A549 (cell line): ENCODE results near the gene MAML3. TPM values are rescaled to one million over a fixed set of nuclear protein-coding genes. Genes with fewer than 3 reads are reported as not detected.

ENCODE experiments used
- ATAC-seq, 2 experiments: fragments of 200-7000 bp in 1 of 2; fragments of >200 bp in 1 of 2; cut with Nextera tagmentation in 1 of 2; cut with Tn5 transposase in 1 of 2; 3 replicates each; pipeline versions ENCODE4 v1.8.0 to v1.9.1; 2018 to 2020; ENCODE audit warnings: mild to moderate bottlenecking in 1 of 2, moderate library complexity in 1 of 2
- CTCF ChIA-PET: fragments of 300-600 bp; sonication (Branson Sonifier 250); formaldehyde crosslinking; extraction: SDS; loops from one replicate; lab custom pipeline; 2021; ENCODE audit warnings: antibody characterized with exemption, inconsistent platforms; lab: Yijun Ruan, JAX
- POLR2A ChIA-PET: fragments of 350-600 bp; formaldehyde crosslinking; extraction: SDS; loops from one replicate; lab custom pipeline; 2021; ENCODE audit warnings: antibody characterized with exemption, inconsistent platforms; lab: Yijun Ruan, JAX
- DNase-seq, 2 experiments: peaks; one replicate each; pipeline versions ENCODE4 v3.0.0 to v3.0.0-alpha.2; 2011 to 2016; ENCODE audit warnings: low read depth in 1 of 2, low spot score in 1 of 2
- FAIRE-seq: peaks from 2 replicates; lab custom pipeline; 2011; peaks lifted over from hg19 to GRCh38; lab: Jason Lieb, UNC
- H3K27ac ChIP-seq, 2 experiments: fragments of >200 bp; sonication (Bioruptor Twin); formaldehyde crosslinking; 3 replicates each; pipeline ENCODE4 v1.5.1; 2016 to 2017
- H3K4me1 ChIP-seq: fragments of >200 bp; sonication (Bioruptor Twin); formaldehyde crosslinking; 3 replicates; pipeline ENCODE4 v1.6.1; 2016
- H3K4me2 ChIP-seq: fragments of >200 bp; sonication (Bioruptor Twin); formaldehyde crosslinking; 3 replicates; pipeline ENCODE4 v1.6.1; 2016
- H3K4me3 ChIP-seq: fragments of >200 bp; sonication (Bioruptor Twin); formaldehyde crosslinking; 3 replicates; pipeline ENCODE4 v1.5.1; 2016
- H3K9me3 ChIP-seq: fragments of >200 bp; sonication (Bioruptor Twin); formaldehyde crosslinking; 3 replicates; pipeline ENCODE4 v1.6.1; 2016
- CBX8 ChIP-seq: fragments of 200-600 bp; sonication (generic); IDR thresholded peaks from 2 replicates; pipeline ENCODE4 v1.6.1; 2016
- CHD2 ChIP-seq: fragments of 150-350 bp; IDR thresholded peaks from 2 replicates; pipeline ENCODE4 v1.6.1; 2014; ENCODE audit warnings: low read length; ENCODE audit not compliant: partially characterized antibody
- E2F6 ChIP-seq: IDR thresholded peaks from 2 replicates; pipeline ENCODE4 v1.6.1; 2012; ENCODE audit warnings: low read depth, borderline replicate concordance
- EHF ChIP-seq: fragments of 250-450 bp; sonication (Bioruptor Pico); IDR thresholded peaks from 2 replicates; pipeline ENCODE4 v1.5.0; 2020; ENCODE audit warnings: mild to moderate bottlenecking
- ESRRA ChIP-seq: fragments of 150-350 bp; IDR thresholded peaks from 2 replicates; pipeline ENCODE4 v1.6.1; 2014; ENCODE audit warnings: mild to moderate bottlenecking, low read length, borderline replicate concordance
- FOXS1 ChIP-seq: fragments of 250-450 bp; sonication (Bioruptor Pico); IDR thresholded peaks from 2 replicates; pipeline ENCODE4 v1.5.0; 2020; ENCODE audit warnings: mild to moderate bottlenecking, moderate library complexity
- HDAC2 ChIP-seq: fragments of 200-600 bp; sonication (generic); IDR thresholded peaks from 2 replicates; pipeline ENCODE4 v1.6.1; 2016
- HES2 ChIP-seq: fragments of >200 bp; sonication (Bioruptor Twin); formaldehyde crosslinking; IDR thresholded peaks from 2 replicates; pipeline ENCODE4 v1.6.1; 2016
- HEYL ChIP-seq: fragments of 250-450 bp; sonication (Bioruptor Pico); IDR thresholded peaks from 2 replicates; pipeline ENCODE4 v1.8.0; 2021; ENCODE audit warnings: mild to moderate bottlenecking, moderate library complexity
- HOXA7 ChIP-seq: fragments of 250-450 bp; sonication (Bioruptor Pico); IDR thresholded peaks from 2 replicates; pipeline ENCODE4 v1.5.0; 2020; ENCODE audit warnings: mild to moderate bottlenecking, moderate library complexity
- HOXB13 ChIP-seq: fragments of 250-450 bp; sonication (Bioruptor Pico); IDR thresholded peaks from 2 replicates; pipeline ENCODE4 v1.5.0; 2020; ENCODE audit warnings: low read depth, mild to moderate bottlenecking, moderate library complexity
- MAFK ChIP-seq: fragments of 450-650 bp; IDR thresholded peaks from 2 replicates; pipeline ENCODE4 v1.6.1; 2014; ENCODE audit not compliant: partially characterized antibody
- MAX ChIP-seq: IDR thresholded peaks from 2 replicates; pipeline ENCODE4 v1.6.1; 2012
- MYC ChIP-seq: IDR thresholded peaks from 2 replicates; pipeline ENCODE4 v1.6.1; 2012; ENCODE audit warnings: mild to moderate bottlenecking, inconsistent platforms, low read length, improper control_type of control experiment, borderline replicate concordance
- NFE2L2 ChIP-seq: fragments of 150-350 bp; conservative IDR thresholded peaks from 2 replicates; pipeline ENCODE4 v1.6.1; 2014; ENCODE audit warnings: low read length
- REST ChIP-seq: fragments of 200-600 bp; sonication (generic); IDR thresholded peaks from 2 replicates; pipeline ENCODE4 v1.6.1; 2016; ENCODE audit warnings: antibody characterized with exemption, mild to moderate bottlenecking, moderate library complexity
- RNF2 ChIP-seq: fragments of 200-600 bp; sonication (generic); IDR thresholded peaks from 2 replicates; pipeline ENCODE4 v1.6.1; 2016; ENCODE audit warnings: low read depth, mild to moderate bottlenecking, antibody characterized with exemption, moderate library complexity, borderline replicate concordance
- SMC3 ChIP-seq: fragments of >200 bp; sonication (Bioruptor Twin); formaldehyde crosslinking; IDR thresholded peaks from 3 replicates; pipeline ENCODE4 v1.6.1; 2018; ENCODE audit warnings: inconsistent platforms
- SREBF2 ChIP-seq: fragments of 450-650 bp; IDR thresholded peaks from 2 replicates; pipeline ENCODE4 v1.6.1; 2014; ENCODE audit warnings: mild to moderate bottlenecking, moderate library complexity
- TP53 ChIP-seq: fragments of 250-450 bp; sonication (Bioruptor Pico); IDR thresholded peaks from 2 replicates; pipeline ENCODE4 v1.5.0; 2021; ENCODE audit warnings: mild to moderate bottlenecking, moderate library complexity
- USF2 ChIP-seq: fragments of 450-650 bp; IDR thresholded peaks from 2 replicates; pipeline ENCODE4 v1.6.1; 2014; ENCODE audit warnings: antibody characterized with exemption
- ZC3H11A ChIP-seq: fragments of 450-650 bp; IDR thresholded peaks from 2 replicates; pipeline ENCODE4 v1.6.1; 2014; ENCODE audit warnings: antibody characterized with exemption, mild to moderate bottlenecking
- ZFP36 ChIP-seq: fragments of 450-650 bp; IDR thresholded peaks from 2 replicates; pipeline ENCODE4 v1.6.1; 2014; ENCODE audit warnings: borderline replicate concordance; ENCODE audit not compliant: partially characterized antibody
- ZNF302 ChIP-seq: fragments of 250-450 bp; sonication (Bioruptor Pico); IDR thresholded peaks from 2 replicates; pipeline ENCODE4 v1.9.0; 2021; ENCODE audit warnings: inconsistent platforms, mild to moderate bottlenecking, moderate library complexity
- ZSCAN20 ChIP-seq: fragments of 250-450 bp; sonication (Bioruptor Pico); IDR thresholded peaks from 2 replicates; pipeline ENCODE4 v1.8.0; 2022; ENCODE audit warnings: mild to moderate bottlenecking, moderate library complexity
- WGBS: methylation state at CpG from one replicate; pipeline ENCODE4 v1.1.6; 2017; ENCODE audit errors: missing lambda C conversion rate; 5-methylcytosine and 5-hydroxymethylcytosine counted together
- polyA plus RNA-seq, 4 experiments: library from polyadenylated mRNA; depleted of rRNA in 3 of 4; stranded (reverse); fragments of >200 nt; fragmentation: RNase III in 1 of 4; extraction: RNeasy Plus Mini Kit Qiagen cat#74134 plus additional on column Dnase treatment in 1 of 4; gene quantifications; 2 replicates in 3 of 4; 3 replicates in 1 of 4; pipeline ENCODE4 v1.2.3, GENCODE V29; 2011 to 2017

The MAML3 gene
- polyA plus RNA-seq, 2 of the 4 experiments (the other 2 are of a cell fraction), result 9.0 to 22.2 TPM

- Histone ChIP-seq H3K4me2 (no peak overlapping the region), H3K9me3 (peaks cover 12% of the 10 kb centered on the region; the same call in 2 of the 3 replicates), H3K27ac (no peak overlapping the region), H3K4me3 (no peak overlapping the region)
- DNase-seq (no peak), FAIRE-seq (no peak), ATAC-seq (no peak)
- WGBS, result 95% methylated on average over 3 of the region's 3 CpGs
- TF ChIP-seq CBX8, result no peak
- TF ChIP-seq ZC3H11A, result no peak
- no peak for TF ChIP-seq USF2
- TF ChIP-seq, all 56 proteins: peak for 0
- H3K4me1 ChIP-seq, result peaks cover 4% of the 10 kb centered on the region; the same call in 1 of the 3 replicates
- CTCF ChIA-PET, result interaction anchor here (0.6 kb wide), 1 partner anchor 117 kb away, joined by 3 read pairs; no protein-coding TSS in a partner anchor
- POLR2A ChIA-PET, result no interaction called here
Measured at GRCh38 chr4:139809757-139810140, 344.2 kb downstream of the MAML3 start.

- peaks cover 12% of the 10 kb centered on the region; the same call in 2 of the 3 replicates for H3K9me3 ChIP-seq
- ATAC-seq (no peak; a peak in 1 of 6 replicates), DNase-seq (no peak), FAIRE-seq (no peak)
- H3K27ac ChIP-seq, result no peak overlapping the region
- H3K4me3 ChIP-seq, result no peak overlapping the region
- 94% methylated on average over 10 of the region's 11 CpGs for WGBS
- ChIA-PET POLR2A (interaction anchor here (0.9 kb wide), 1 partner anchor 343 kb away, joined by 3 read pairs; no protein-coding TSS in a partner anchor), CTCF (interaction anchor here (0.7 to 1.4 kb wide), 4 partner anchors 14 to 445 kb away, joined by 3 to 4 read pairs (median 4); no protein-coding TSS in a partner anchor)
- TF ChIP-seq E2F6, result no peak
- TF ChIP-seq MYC, result no peak
- no peak for TF ChIP-seq ZSCAN20
- TF ChIP-seq FOXS1, result no peak
- TF ChIP-seq TP53 (CRISPR knock-in tag), result no peak
- TF ChIP-seq HOXA7 (CRISPR knock-in tag), result no peak
- H3K4me1 ChIP-seq, result no peaks in the 10 kb centered on the region
- H3K4me2 ChIP-seq, result no peak overlapping the region
Measured at GRCh38 chr4:139808808-139809756, 344.9 kb downstream of the MAML3 start.

- ATAC-seq (no peak), DNase-seq (no peak)
Measured at GRCh38 chr4:139808381-139808807, 345.6 kb downstream of the MAML3 start.

GRCh38 chr4:139807483-139807882 is 346.5 kb downstream of the MAML3 start:
- Histone ChIP-seq H3K4me1 (no peaks in the 10 kb centered on the region), H3K9me3 (peaks cover 12% of the 10 kb centered on the region; the same call in 2 of the 3 replicates), H3K4me2 (no peak overlapping the region), H3K4me3 (no peak overlapping the region), H3K27ac (no peak overlapping the region)
- WGBS, result 94% methylated on average over 4 of the region's 4 CpGs
- FAIRE-seq (no peak), DNase-seq (no peak), ATAC-seq (no peak)
- ChIA-PET POLR2A (no interaction called here), CTCF (interaction anchor here (0.5 to 1.4 kb wide), 2 partner anchors 59 to 151 kb away, joined by 3 to 4 read pairs; no protein-coding TSS in a partner anchor)
- TF ChIP-seq FOXS1 (no peak), HES2 (no peak), EHF (CRISPR knock-in tag) (no peak), SMC3 (no peak), ZNF302 (CRISPR knock-in tag) (no peak), ESRRA (no peak), SREBF2 (no peak), REST (no peak), HDAC2 (no peak), CHD2 (no peak), ZFP36 (no peak), HOXB13 (CRISPR knock-in tag) (no peak), MAFK (no peak), MAX (no peak)

More at GRCh38 chr4:139808381-139808807, 345.6 kb downstream of the MAML3 start:
- 97% methylated on average over 4 of the region's 4 CpGs for WGBS
- TF ChIP-seq NFE2L2, result no peak
- TF ChIP-seq RNF2, result no peak
- no peak for TF ChIP-seq MAFK
- TF ChIP-seq HEYL (CRISPR knock-in tag), result no peak
- TF ChIP-seq FOXS1, result no peak
- Histone ChIP-seq H3K4me2 (no peak overlapping the region), H3K4me1 (no peaks in the 10 kb centered on the region), H3K4me3 (no peak overlapping the region), H3K27ac (no peak overlapping the region), H3K9me3 (peaks cover 12% of the 10 kb centered on the region; the same call in 2 of the 3 replicates)
- no peak for FAIRE-seq
- ChIA-PET POLR2A (interaction anchor here (0.9 kb wide), 1 partner anchor 343 kb away, joined by 3 read pairs; no protein-coding TSS in a partner anchor), CTCF (interaction anchor here (0.7 to 1.4 kb wide), 4 partner anchors 15 to 445 kb away, joined by 3 to 4 read pairs (median 4); no protein-coding TSS in a partner anchor)
